GM19463 (cell line): ENCODE data around the gene ZFAND2B.
A peak's percentile ranks its signal among the peaks of the same experiment; 100 is the strongest.

Source experiments
- ATAC-seq: cut with Tn5 transposase; IDR thresholded peaks from one replicate; pipeline ENCODE4 v1.9.1; 2021; ENCODE audit warnings: mild to moderate bottlenecking, moderate library complexity; ENCODE audit not compliant: unreplicated experiment

Gene ZFAND2B

DNA sequence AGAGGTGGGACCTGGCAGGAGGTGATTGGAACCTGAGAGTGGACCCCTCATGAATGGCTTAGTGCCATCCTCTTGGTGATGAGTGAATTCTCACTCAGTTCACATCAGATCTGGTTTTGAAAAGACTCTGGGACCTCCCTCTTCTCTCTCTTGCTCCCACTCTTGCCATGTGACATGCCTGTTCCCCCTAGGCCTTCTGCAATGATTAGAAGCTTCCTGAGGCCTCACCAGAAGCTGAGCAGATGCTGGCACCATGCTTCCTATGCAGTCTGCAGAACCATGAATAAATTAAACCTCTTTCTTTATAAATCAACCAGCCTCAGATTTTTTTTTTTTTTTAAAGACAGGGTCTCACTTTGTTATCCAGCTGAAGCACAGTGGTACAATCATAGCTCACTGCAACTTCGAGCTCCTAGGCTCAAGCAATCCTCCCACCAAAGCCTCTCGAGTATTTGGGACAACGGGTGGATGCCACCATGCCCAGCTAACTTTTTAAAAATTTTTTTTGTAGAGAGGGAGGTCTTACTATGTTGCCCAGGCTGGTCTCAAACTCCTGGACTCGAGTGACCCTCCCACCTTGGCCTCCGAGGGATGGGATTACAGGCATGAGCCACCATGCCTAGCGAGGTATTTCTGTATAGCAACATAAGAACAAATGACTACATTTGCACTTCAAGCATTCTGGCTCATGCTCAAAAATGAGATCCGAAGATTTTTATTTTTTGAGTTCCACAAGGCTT is 2.0 kb upstream of the ZFAND2B start:
- ATAC-seq, result no peak

DNA sequence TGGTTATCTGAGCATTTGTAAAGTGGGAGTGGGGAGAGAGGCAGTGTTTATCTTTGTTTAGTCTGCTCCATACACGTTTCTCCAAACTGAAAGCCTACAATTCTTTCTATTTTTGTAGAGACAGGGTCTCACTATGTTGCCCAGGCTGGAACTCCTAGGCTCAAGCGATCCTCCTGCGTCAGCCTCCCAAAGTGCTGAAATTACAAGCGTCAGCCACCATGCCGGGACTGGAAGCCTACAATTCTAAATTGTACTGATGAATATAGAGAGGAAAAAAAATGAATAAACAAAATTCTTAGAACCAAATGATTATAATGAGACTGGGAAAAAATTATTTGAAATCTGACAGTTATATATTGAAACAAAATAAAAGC is 1.4 kb upstream of the ZFAND2B start:
- ATAC-seq, result no peak

DNA sequence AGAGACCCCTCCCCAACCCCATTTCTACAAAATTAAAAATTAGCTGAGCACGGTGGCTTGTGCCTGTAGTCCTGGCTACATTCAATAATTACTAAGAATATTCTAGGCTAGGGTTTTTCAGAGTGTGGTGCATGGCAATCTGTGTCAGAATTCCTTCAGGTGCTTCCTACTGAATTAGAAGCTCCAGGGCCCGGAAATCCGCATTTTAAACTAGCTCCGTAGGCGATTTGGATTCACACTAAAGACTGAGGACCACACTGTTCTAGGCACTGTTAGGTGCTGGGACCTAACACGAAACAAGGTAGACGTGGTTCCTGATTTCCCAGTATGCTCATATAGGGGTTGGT is 628 bp upstream of the ZFAND2B start:
- no peak for ATAC-seq

DNA sequence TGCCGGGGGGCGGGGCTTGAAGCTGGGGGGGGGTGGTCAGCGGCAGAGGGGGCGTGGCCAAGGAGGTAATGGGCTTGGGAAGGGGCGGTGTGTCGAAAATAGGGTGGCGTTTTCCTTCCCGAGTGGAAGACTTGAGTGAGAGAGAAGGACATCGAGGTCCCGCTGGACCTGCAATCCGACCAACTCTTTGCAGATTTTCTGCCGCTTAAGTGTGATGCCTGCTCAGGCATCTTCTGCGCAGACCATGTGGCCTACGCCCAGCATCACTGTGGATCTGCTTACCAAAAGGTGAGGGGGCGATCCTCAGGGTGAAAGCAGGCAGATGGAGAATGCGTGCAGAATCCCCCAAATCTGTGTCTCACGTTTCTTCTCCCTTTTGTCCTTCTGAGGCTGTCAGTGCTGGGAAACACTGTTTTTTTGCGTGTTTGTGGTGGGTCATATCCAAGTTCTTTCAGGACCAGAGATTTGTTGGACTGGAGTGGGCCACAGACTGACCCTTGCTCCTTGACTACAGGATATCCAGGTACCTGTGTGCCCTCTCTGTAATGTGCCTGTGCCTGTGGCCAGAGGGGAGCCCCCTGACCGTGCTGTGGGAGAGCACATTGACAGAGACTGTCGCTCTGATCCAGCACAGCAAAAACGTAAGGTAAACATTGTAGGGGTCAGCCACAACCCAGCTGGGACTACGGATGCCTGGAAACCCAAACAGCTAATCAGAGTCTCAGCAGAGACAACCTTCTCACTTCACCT is 727 bp downstream of the ZFAND2B start:
- no peak for ATAC-seq

DNA sequence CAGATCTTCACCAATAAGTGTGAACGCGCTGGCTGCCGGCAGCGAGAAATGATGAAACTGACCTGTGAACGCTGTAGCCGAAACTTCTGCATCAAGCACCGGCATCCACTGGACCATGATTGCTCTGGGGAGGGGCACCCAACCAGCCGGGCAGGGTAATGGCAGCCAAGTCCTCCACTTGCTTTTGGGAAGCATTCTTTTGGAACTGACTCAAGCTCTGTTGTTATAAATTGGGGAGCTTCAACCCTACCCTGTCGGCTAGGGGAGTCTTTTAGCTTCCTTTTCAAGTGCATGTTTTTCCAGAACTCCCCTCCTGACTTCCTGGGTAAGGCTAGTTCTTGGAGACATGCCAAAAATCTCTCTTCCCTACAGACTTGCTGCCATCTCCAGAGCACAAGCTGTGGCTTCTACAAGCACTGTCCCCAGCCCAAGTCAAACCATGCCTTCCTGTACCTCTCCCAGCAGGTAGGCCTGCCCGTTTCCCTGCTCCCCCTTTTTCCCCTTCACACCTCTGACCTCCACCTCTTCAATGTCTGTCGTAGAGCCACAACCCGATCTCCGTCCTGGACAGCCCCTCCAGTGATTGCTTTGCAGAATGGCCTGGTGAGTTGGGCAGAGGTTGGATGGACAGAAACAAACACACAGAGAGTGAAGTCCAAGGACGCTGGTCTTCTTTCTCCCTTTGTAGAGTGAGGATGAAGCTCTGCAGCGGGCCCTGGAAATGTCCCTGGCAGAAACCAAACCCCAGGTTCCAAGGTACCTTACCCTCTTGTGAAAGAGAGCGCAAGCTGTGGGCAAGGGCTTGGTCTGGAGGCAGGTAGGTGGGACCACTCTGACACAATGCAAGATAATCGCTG is 1.5 kb downstream of the ZFAND2B start:
- no peak for ATAC-seq

DNA sequence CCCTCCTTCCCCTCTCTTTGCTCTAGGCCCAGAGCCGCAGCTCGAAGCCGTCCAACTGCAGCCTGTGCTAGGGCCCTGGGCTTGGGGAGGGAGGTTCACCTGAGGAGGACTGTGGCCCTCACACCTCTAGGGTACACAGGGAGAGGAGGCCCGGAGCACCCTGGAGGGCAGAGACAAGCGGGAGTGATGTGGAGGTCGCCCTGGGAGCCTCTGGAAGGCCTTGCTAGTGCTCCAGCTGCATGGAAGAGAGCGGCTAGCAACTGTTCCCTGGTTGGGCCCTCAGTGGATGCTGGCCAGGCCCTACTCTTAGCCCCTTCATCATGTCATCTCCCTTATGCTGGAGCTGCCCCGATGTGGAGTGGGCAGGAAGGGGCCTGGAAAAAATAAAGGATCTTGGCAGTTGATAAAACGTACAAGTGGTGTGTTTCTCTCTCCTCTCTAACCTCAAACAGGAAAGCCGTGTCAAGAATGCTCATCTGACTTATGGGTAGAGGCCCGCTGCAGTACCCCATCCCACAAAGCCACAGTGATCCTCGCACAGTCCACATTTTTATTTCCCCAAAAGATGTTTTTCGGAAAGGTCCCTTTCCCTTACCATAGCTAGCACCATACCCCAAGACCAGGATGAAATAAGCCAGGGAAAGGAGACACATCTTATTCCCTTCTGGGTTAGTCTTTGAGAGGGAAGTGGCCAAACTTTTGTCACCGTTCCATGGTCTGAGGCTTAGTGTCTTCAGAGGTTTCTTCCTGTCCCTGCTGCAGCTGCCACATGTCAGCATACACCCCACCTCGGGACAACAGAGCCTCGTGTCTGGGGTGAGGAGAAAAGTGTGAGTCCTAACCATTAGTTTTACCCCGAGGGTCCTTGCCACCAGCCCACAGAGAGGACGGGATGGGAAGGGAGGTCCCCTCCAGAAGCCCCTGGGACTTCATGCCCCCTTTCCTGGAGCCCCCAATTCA is 2.9 kb downstream of the ZFAND2B start:
- no peak for ATAC-seq

DNA sequence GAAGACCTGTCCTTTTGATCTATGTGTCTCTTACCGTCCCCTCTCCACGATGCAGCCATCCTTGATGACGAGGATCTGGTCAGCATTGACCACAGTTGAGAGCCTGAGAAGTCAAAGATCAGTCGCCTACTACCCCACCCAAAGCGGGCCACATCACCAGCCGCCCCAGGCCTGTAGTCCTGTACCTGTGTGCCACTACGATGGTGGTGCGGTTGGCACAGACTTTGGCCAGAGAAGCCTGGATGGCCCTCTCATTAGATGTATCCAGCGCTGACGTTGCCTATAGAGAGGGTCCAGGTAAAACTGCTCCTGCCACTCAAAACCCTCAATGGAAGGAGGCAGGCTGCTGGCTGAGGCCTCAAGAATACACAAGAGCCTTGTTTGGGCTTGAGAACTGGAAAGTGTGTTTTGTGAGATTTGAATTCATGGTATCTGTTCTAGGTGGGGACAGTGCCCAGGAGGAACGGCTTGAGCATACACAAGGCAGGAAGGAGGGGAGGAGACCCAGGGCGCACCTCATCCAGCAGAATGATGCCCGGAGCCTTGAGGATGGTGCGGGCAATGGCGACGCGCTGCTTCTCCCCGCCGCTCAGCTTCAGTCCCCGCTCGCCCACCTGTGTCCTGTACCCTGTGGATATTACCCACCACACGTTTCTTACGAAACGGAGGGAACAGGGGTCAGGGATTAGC is 3.8 kb downstream of the ZFAND2B start:
- no peak for ATAC-seq

DNA sequence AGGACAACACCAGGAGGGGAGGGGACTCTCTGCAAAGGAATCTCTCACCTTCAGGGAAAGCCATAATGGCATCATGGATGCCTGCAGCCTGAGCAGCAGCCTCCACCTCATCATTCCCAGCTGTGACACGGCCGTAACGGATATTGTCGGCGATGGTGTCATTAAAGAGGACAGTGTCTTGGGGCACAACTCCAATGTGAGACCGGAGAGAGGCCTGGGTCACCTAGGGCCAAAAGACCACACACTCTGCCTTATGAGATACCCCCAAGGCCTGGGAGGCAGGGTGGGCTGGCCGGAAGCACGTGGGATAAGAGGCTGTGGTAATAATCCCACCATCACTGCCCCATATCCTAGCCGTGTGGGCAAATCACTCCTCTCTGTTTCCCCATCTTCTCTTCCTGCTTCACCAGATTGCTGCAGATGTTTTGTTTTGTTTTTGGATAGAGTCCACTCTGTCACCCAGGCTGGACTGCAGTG is 4.3 kb downstream of the ZFAND2B start:
- ATAC-seq, result no peak

DNA sequence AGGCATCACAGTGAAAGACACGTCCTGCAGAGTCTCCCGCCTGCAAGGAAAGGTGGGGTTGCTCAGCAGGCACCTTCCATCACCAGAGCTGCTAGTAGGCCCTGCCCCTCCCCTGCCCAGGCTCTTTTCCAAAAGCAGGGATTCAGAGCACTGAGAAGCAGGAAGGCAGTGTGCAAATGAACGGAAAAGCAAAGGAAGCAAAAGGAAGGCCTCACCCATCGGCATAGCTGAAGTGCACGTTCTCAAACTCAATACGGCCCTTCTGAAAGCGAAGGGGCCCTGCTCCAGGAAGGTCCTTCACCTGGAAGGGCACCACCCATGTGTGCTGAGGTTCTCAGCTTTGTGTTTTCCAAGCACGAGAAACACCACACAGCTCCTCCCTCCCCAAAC is 6.4 kb downstream of the ZFAND2B start:
- no peak for ATAC-seq

DNA sequence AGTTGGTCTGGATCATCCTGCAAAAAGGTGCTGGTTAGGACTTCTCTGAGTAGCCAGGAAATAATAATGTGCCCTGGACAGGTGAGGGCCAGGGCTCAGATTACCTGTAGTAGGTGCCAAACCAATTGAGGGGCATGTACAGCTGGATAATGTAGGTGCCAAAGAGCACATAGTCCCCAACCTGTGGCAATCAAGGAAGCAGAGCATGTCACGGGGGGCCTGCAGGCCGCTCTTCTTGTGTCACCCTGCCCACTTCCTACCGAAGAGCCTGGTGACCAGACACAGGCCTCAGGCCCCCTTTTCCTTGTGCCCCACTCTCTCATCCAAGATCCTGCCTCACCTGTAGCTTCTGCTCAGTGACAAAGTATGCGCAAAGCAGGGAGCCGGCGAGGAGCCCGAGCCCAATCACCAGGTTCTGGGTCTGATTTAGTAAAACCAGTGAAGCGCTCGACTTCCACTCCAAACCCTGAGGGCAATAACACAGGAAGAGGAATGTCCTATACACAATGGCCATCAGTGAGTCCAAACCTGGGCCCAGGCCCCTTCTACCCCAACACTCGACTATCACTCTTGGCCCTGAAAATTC is 7.0 kb downstream of the ZFAND2B start:
- ATAC-seq, result no peak

DNA sequence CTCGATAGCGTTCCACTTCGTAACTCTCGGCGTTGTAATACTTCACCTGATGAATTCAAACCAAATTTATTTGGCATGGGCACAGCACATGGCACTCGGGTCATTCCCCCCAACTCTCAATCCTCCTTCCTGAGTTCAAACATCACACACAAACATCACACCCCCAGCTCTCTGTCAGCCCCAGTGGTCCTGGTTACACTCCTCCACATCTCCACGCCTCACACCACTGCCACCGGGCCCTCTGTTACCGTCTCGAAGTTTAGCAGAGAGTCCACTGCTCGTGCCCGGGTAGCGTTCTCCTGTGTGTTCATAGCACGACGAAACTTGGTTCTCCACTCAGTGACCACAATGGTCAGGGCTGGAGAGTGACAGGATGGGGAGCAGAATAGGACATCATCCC is 7.6 kb downstream of the ZFAND2B start:
- ATAC-seq, result no peak

DNA sequence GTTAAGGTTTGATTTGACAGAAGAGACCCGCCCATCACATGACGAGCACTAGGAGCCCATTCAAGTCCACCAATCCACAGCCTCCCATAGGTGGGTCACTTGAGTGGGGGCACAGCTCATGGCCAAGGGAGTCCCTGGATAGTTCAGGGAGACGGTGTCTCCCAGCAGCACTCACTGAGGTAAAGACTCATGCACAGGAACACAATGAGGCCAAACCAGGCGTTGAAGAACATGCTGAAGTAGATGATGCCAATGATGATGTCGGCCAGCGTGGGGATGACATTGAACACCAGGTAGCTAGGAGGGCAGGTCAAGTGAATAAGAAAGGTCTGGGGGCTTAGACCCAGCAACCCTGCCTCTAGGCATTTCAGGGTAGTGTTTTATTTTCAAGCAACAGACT is 8.2 kb downstream of the ZFAND2B start:
- ATAC-seq, result no peak

DNA sequence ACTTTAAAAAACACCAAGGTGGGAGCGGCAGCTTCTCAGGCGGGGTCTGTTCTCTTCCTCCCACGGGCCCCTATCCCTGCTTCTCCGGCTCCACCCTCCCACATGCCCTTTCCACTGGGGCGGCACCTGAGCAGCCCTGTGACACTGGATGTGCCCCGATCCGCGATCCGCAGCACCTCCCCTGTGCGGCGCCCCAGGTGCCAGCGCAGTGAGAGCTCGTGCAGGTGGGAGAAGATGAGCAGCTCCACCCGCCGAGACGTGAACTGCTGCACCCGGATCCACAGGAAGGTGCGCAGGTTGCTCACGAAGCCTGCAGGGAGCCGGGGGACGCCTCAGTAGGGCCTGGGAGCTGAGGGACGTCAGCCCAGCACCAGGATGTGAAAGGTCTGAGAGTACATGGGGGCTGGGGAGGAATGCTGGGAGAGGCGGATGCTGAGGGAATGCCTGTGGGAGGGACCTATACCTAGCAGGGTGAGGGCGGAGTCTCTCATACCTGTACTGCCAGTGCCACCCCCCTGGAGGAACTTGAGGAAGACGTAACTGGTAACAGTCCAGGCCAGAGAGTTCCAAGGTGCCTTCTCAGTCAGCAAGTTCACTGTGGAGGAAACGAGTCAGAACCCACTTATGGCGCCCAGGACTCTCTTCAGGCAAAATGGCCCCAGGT is 9.4 kb downstream of the ZFAND2B start:
- ATAC-seq, result no peak

DNA sequence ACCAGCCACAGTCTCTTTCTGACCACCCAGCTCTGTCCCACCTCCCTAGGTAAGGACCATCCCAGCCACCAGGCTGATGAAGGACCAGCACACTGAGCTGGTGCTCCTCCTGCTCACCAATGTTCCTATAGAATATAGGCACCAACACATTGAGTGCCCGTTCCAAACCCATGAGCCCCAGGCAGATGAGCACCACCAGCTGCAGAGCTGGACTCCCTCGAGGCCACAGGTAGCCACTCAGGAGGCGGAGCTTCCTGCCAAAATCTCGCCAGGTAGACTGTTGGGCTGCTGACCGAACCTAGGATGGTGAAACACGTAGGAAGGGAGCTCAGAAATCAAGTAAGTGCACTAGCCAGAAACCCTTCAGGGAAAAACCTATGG is 9.9 kb downstream of the ZFAND2B start:
- ATAC-seq, result no peak

DNA sequence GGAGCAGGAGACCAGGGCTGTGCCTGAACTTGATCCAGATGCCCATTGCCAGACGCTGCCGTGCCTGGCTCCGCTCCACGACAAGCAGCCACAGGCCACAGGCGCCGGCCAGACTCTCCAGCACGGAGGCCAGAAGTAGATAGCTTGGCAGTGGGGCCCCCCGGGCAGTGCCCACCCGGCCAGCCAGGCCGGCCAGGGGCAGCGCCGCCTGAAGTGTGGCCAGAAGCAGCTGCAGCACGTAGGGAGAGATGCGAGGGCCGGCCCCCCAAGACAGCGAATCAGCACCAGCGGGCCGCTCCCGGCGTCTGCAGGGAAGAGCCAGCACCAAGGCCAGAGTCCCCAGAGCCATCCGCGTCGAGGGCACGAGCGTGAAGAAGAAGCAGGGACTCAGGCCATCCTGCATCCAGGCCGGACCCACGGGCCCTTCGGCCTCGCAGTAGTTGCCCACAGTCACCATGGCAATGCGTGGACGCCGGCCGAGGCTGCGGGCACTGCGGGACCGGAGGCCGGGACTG is 11.7 kb downstream of the ZFAND2B start:
- peak; percentile 17 for ATAC-seq

DNA sequence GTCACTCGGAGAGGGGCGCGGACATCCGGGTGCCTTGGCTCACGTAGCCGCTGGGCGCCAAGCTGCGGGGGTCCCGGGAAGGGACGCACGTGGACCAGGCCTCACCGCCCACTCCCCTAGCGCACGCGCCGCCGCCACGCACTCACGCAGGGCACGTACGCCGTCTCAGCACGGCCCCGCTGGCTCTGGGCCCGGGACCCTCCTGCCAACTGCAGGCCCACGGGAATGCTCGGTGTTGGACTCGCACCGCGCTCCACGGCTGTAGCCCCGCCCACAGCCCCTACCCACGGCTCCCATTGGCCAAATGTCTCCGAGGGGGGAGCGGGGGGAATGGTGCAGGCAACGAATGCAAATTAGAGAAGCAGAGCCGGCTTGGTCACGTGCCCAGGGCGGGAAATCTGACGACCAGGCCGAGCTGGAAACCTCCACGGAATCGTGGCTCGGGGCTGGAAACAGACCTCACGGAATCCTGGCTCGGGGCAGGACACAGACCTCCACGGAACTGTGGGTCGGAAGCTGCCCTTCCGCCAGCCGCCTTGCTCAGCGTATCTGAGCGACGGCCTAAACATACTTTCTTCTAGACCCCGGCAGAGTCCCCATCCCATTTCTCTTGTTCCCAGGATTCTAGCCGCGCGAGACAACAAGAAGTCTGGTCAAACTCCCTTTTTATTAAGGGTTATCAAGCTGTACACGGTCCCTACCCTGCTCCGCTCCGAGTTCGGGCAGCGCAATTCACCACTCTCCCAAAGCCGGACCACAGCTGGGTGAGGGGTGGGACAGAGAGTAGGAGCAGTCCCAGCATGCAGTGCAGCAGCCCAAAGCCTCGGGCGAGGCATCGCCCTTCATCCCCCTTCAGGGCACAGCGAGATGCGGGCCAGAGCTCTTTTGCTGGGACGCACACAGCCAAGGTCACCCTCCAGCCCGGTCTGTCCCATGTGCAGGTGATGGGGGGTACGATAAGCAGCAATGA is 12.4 kb downstream of the ZFAND2B start, which contains the start of gene ABCB6:
TSS of gene ABCB6 (minus strand) at position 227 of the 970 bp plus-strand sequence. CDS start 285 bp downstream, outside the sequence.
- peak; percentile 86 for ATAC-seq

DNA sequence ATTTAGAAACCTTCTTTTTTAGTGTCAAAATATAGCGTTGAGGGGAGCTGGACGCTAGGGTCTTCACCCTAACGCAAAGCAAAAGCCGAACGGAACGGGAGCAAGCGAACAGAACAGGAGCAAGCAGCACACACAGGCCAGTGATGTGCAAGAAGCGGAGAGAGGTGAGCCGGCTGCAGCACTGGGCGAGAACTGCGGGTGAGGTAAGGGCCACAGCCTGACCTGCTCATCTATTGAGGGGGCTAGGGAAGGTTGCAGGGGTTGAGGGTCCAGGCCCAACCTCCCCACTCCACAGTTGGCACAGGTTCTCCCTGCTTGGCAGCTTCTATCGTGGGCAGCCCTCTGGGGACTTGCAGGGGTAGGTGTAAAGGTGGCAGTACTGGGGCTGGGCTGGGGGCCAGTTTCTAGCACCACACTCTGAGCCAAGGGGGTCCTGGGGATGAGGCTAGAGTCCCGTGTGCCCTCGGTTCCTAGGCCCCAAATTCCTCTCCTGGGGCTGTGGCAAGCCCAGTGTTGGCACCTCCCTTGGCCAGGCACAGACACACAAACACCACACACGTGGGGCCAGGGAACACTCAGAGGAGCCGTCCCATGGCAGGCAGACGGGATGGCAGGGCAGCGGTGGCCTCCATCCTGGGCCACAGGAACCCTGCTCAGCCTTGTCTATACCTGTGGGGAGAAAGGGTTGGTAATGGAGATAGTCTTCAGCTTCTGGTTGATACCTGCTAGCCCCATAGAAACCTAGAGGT is 13.4 kb downstream of the ZFAND2B start:
- ATAC-seq, result no peak
